ENCODE results near the gene KLHDC7B.
"Not testable (repeated sequence)": the region's sequence is repeated elsewhere in the genome, so short reads cannot be mapped to it uniquely, and the experiment has no call there.

KLHDC7B gene

DNA sequence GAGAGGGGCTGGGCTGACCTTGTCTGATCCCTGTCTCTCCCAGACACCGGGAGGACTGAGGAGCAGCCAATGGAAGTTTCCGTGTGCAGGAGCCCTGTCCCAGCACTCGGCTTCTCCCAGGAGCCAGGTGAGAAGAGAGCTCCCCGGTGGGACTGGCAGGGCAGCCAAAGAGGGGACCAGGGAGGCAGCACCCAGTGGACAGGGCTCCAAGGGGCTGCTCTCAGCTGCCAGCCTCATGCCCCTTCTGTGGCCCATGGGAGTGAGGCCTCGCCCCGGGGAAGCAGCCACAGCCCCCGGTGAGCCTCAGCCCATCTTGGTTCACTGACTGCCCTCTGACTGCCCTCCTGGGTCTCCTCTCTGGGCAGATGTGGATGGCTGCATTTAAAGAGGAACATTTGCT lies 27.1 kb upstream of the KLHDC7B start:
- no peak for DNase-seq

- no peak for DNase-seq
These were observed 26.5 kb upstream of the KLHDC7B start for GRCh38 chr22:50519151-50519550.

DNA sequence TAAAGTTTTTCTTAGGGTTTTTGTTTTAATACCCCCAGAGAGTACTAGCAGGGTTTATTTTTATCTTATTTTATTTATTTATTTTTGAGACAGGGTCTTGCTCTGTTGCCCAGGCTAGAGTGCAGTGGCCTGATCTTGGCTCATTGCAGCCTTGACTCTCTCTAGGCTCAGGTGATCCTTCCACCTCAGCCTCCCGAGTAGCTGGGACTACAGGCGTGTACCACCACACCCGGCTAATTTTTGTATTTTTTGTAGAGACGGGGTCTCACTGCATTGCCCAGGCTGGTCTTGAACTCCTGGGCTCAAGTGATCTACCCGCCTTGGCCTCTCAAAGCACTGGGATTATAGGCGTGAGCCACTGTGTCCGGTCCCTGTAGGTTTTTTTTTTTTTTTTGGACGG lies 25.5 kb upstream of the KLHDC7B start:
- not testable (repeated sequence) for DNase-seq

DNA sequence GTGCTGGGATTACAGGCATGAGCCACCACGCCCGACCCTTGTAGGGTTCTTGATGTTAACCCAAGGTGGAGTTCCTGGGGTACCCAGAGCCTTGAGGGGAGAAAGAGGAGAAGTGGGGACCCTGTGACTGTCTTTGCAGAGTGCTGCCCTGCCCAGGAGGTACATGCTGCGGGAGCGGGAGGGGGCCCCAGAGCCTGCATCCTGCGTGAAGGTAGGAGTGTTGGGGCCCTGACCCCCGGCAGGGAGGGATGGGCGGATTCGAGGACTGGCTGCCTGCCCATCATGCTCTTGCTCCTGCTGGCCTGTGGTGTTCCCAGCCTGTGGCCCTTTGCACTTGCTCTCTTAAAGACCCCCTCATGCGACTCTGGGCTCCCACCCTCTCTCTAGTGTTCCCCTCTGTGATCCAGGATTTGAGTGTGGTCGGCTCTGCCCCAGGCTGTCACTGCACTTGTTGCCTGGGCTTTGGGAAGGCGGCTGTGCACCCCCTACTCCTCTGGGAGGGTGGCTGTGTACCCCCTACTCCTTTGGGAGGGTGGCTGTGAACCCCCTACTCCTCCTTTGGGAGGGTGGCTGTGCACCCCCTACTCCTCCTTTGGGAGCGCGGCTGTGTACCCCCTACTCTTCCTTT lies 24.8 kb upstream of the KLHDC7B start:
- DNase-seq: no peak

GRCh38 chr22:50521710-50522109 lies 24.0 kb upstream of the KLHDC7B start:
- no peak for DNase-seq

DNA sequence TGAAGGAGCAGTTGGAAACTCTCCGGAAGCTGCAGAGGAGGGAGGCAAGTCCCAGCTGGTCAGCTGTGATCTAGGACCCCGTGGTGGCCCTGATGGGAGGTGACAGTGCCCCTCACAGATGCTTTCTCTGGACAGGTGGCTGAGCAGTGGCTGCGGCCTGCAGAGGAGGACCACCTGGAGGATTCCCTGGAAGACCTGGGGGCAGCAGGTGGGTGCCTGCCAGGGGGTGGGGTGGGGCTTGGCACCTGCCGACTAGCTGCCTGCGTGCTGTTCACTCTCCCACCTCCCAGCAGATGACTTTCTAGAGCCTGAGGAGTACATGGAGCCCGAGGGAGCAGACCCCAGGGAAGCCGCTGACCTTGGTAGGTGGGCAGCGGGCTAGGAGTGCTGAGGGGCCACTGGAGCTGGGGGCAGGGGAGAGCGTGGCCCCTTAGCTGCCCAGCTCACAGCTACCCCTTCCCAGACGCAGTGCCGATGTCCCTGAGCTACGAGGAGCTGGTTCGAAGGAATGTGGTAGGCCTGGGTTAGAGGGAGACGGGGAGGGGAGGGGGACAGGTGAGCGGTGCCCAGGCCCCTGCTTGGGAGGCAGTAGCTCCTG lies 23.4 kb upstream of the KLHDC7B start:
- no peak for DNase-seq

DNA sequence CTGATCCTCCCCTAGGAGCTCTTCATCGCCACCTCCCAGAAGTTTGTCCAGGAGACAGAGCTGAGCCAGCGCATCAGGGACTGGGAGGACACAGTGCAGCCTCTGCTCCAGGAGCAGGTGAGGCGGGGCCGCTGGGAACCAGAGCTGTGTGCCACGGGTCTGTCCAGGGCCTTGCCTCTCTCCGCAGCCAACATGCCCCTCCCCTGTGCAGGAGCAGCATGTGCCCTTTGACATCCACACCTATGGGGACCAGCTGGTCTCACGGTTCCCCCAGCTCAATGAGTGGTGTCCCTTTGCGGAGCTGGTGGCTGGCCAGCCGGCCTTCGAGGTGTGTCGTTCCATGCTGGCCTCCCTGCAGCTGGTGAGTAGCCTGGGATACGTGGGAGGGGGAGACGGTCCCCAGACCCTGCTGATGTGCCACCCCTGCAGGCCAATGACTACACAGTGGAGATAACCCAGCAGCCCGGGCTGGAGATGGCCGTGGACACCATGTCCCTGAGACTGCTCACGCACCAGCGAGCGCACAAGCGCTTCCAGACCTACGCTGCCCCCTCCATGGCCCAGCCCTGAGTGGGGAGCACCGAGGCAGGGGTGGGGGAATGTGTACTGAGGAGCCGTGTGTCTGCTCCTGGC lies 22.8 kb upstream of the KLHDC7B start:
- no peak for DNase-seq

- no peak for DNase-seq
These were observed 22.3 kb upstream of the KLHDC7B start for GRCh38 chr22:50523458-50523805.

DNA sequence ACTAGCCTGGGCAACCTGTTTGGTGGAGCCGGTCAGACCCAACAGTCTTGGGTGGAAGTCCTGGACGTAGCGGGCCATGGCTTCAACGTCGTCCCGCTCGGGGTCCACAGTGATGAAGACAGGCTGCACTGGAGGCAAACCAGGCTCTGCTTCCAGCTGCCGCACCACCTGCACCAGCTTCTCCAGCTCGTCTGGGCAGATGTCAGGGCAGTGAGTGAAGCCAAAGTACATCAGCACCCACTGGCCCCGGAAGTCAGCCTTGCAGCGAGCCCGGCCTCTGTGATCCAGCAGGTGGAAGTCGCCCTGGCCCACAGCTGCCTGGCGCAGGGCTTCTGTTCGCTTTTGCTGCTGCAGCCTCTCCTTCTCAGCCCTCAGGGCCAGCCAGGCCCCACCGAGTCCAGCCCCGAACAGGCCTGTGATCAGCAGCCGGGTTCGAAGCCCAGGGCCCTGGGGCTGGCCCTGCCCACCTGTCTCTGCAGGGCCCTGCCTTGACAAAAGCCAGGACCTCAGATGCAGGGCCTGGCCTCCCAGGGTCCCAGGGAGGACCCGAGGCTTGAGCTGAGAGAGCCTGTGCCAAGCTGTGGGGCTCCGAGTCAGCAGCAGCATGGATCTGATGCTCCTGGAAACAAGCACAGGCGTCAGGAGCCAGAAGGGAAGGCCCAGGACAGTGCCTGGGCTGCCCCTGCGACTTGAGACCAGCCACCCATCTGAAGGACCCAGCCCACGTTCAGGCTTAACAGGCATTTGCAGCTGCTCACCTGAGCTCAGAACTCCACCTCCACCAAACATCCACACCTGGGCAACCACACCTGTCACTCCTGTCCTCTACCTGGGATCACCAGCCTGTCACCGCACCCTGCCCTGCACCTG lies 21.7 kb upstream of the KLHDC7B start:
- DNase-seq: no peak

- no peak for DNase-seq
These were observed 21.0 kb upstream of the KLHDC7B start for GRCh38 chr22:50524676-50525103.

DNA sequence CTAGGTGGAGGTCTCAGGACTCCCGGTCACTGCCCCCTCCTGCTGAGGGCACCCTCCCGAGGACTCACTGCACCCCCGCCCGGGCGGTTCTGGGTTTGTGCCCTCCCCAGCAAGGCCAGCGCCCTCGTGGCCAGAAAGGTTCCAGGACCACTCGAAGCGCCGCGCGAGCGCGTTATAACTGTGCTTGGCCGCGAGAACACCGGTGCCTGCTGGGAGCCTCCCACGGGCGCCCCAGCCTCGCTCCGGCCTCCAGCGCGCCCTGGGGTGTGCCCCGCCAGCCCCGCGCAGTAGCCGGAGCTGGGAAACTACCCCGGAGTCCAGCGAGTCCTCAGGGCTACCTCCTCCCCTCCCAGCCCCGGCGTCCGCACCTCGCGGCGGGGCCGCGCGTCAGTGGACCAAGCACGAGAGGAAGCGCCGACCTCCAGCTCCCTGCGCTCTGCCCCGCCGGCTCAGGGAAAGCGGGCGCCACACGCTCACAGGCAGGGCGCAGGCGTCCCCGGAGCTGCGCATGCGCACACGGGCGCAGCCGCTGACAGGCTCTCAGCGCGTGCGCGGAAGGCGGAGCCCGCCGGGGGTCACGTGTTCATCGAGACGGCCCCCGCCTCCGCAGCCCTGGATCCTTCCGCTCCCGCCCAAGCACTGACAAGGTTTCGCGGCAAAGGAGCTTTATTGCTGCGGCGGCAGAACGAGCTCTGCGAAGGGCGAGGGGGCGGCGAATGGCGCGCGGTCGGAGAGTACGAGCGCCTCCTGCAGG lies 20.4 kb upstream of the KLHDC7B start, which contains the start of gene SCO2:
Gene SCO2 (minus strand): TSS at position 495 of the 754 bp plus-strand sequence. CDS start 1,187 bp downstream, outside the sequence.
- peak; percentile 98 for DNase-seq

DNA sequence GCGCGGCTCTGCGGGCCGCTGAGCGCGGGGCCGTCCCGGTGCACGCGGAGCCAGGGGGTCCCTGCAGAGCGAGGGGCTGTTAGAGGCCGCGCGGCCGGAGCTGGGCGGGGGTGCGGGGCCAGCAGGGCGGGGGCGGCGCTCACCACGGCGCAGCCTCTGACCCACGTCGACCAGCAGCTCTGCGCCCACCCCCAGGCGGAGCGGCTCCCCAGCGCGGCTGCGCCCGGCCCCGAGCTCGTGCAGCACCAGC lies 19.9 kb upstream of the KLHDC7B start:
- no peak for DNase-seq

GRCh38 chr22:50526108-50526833 lies 19.4 kb upstream of the KLHDC7B start:
- DNase-seq: peak; percentile 82

GRCh38 chr22:50526834-50527801 lies 18.6 kb upstream of the KLHDC7B start:
- DNase-seq: no peak

DNA sequence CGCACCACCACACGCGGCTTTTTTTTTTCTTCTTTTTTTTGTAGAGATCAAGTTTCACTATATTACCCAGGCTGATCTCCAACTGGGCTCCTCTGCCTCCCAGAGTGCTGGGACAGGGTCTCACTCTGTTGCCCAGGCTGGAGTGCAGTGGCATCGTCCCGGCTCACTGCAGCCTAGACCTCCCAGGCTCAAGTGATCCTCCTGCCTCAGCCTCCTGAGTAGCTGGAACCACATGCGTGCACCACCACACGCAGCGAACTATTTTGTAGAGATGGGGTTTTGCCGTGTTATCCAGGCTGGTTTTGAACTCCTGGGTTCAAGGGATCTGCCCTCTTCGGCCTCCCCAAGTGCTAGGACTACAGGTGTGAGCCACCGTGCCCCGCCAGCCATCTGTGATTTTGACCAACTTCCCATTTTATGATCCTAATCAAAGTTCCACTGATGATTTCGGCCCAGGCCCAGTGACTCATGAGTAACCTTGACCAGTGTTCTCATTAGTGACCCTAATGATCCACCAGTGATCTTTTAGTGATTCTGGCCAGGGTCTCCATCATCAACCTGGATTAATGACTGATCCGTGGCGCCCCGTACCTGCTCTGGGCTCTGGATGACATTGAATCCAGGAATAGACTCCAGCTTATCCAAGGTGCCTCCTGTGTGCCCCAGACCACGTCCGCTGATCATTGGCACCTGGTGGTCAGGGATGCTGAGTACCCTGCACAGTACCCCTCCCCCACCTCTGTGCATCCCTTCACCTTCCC lies 17.6 kb upstream of the KLHDC7B start:
- no peak for DNase-seq

DNA sequence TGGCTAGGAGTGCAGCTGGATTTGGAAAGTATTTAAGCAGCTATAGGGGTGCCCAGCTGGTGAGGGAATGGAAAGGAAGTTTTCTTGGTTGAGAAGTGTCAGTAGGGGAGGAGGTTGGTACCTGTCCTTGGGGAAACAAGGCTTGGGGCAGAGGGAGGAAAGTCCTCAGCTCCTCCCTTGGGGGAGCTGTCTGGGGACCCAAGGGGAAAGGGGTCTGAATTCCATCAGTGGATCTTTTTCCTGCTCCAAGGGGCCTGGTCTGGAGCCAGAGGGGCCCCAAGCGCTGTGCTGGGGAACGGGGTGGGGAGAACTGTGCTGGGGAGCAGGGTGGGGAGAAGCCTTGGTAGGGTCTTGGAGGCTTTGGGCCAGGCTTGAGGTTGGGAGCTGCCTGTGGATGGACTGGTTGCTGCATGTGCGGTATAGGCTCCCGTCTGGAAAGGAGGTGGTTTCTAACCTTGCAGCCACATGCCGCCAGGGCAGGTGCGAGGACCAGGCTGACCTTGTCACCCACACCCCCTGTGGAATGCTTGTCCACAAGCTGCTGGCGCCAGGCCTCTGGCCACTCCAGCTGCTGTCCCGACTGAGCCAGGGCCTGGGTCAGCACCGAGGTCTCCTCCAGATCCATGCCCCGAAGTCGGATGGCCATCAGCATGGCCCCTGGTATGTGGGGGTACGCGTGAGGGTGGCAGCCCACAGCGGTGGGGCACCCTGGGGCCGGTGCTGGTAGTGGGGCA lies 16.9 kb upstream of the KLHDC7B start:
- no peak for DNase-seq

DNA sequence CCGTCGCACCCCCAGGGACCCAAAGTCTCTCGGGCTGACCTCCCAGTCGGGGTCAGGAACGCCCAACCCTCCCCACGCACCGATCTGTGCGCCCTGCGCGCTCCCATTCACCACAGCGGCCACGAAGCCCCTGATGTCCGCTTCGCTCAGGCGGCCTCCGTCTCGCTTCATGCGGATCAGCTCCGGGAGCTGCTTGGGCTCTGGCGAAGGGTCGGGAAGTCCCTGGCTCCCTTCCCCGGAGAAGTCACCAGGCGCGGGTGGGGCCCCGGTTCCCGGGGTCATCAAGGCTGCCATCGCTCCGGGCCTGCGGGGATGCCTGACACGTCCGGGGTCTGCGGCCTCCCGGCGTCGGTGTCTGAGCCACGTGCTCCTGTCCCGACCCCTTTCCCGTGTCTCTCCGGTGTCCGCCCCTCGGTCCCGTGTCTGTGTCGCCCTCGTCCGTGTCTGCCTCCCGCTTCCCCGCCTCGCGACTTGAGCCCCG lies 16.2 kb upstream of the KLHDC7B start:
- DNase-seq: no peak

- DNase-seq: peak; percentile 65
These were observed 15.7 kb upstream of the KLHDC7B start, which contains the start of gene TYMP for GRCh38 chr22:50529897-50530579. Gene TYMP (minus strand): TSS chr22:50530012. CDS start chr22:50529709, 303 bp downstream.

DNA sequence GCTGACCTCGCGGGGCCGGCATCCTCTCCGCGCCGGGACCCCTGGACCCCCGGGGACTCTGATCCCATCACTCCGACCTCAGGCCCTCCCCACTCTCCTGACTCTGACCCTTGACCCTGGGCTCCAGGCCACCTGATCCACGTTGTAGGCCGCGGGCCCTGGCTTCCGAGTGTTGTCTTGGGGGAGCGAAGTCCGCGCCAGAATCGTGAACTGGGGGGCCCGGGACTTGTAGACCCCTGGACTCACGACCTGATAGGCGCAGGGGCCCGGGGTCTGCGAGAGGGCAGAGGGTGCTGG lies 15.2 kb upstream of the KLHDC7B start:
- no peak for DNase-seq
